ENCODE data around the gene TRIM44. TPM values are rescaled to one million over a fixed set of nuclear protein-coding genes. Genes with fewer than 3 reads are reported as not detected.

TRIM44 gene
- total RNA-seq, 1 donor from 2014 or later: 6.1 TPM

DNA sequence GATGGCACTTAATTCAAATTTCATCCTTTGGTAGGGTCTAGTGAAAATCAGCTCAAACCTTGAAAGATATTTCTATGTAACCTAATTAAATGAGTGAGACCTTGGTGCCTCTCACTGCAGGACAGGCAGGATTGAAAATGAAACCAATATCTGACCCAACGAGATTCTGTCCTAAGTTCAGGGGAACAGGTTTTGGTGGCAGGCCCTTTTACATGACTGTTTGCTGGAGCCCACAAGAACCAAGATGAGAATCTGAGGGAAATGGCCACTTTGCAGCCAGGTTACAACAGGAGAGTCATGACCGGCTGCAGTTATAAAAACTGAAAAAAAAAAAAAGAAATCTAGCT is 130.2 kb downstream of the TRIM44 start:
- no peak for TF ChIP-seq CTCF (IDR thresholded peaks at IDR 0.05)
- intact Hi-C loops (cut with DNase I): no loop called here

GRCh38 chr11:35794333-35794732 is 131.8 kb downstream of the TRIM44 start:
- DNase-seq (ENCODE audit: low spot score in 2 of 2): no peak
- Histone ChIP-seq H3K4me3 (no peak overlapping the region), H3K4me1 (no peaks in the 10 kb centered on the region), H3K9me3 (no peaks in the 10 kb centered on the region), H3K27me3 (no peaks in the 10 kb centered on the region), H3K27ac (no peak overlapping the region), H3K36me3 (no peaks in the 10 kb centered on the region)
- intact Hi-C loops (cut with DNase I): no loop called here
- TF ChIP-seq CTCF (IDR thresholded peaks at IDR 0.05): no peak

More for the DNA sequence above, 130.2 kb downstream of the TRIM44 start:
- Histone ChIP-seq H3K9me3 (no peaks in the 10 kb centered on the region), H3K4me1 (no peaks in the 10 kb centered on the region), H3K27me3 (no peaks in the 10 kb centered on the region), H3K36me3 (no peaks in the 10 kb centered on the region), H3K4me3 (no peak overlapping the region), H3K27ac (no peak overlapping the region)
- DNase-seq (ENCODE audit: low spot score in 2 of 2): no peak

GRCh38 chr11:35794850-35795249 is 132.3 kb downstream of the TRIM44 start:
- intact Hi-C loops (cut with DNase I): no loop called here
- H3K4me3 ChIP-seq: no peak overlapping the region
- H3K27ac ChIP-seq: no peak overlapping the region
- no peak for TF ChIP-seq CTCF (IDR thresholded peaks at IDR 0.05)
- H3K27me3 ChIP-seq: no peaks in the 10 kb centered on the region
- no peaks in the 10 kb centered on the region for H3K36me3 ChIP-seq
- no peaks in the 10 kb centered on the region for H3K4me1 ChIP-seq
- no peak for DNase-seq (ENCODE audit: low spot score in 2 of 2)
- H3K9me3 ChIP-seq: no peaks in the 10 kb centered on the region

GRCh38 chr11:35796562-35796961 is 134.0 kb downstream of the TRIM44 start:
- no peak for DNase-seq (ENCODE audit: low spot score in 2 of 2)
- H3K27ac ChIP-seq: no peak overlapping the region
- no peak overlapping the region for H3K4me3 ChIP-seq
- no peaks in the 10 kb centered on the region for H3K9me3 ChIP-seq
- intact Hi-C loops (cut with DNase I): no loop called here
- no peaks in the 10 kb centered on the region for H3K36me3 ChIP-seq
- no peaks in the 10 kb centered on the region for H3K27me3 ChIP-seq
- no peak for TF ChIP-seq CTCF (IDR thresholded peaks at IDR 0.05)
- H3K4me1 ChIP-seq: no peaks in the 10 kb centered on the region

GRCh38 chr11:35798423-35798822 is 135.8 kb downstream of the TRIM44 start:
- Histone ChIP-seq H3K4me1 (no peaks in the 10 kb centered on the region), H3K4me3 (no peak overlapping the region), H3K27ac (no peak overlapping the region), H3K36me3 (no peaks in the 10 kb centered on the region), H3K27me3 (no peaks in the 10 kb centered on the region), H3K9me3 (no peaks in the 10 kb centered on the region)
- intact Hi-C loops (cut with DNase I): no loop called here
- TF ChIP-seq CTCF (IDR thresholded peaks at IDR 0.05): no peak
- no peak for DNase-seq (ENCODE audit: low spot score in 2 of 2)

- Histone ChIP-seq H3K27me3 (no peaks in the 10 kb centered on the region), H3K4me3 (no peak overlapping the region), H3K27ac (no peak overlapping the region), H3K4me1 (no peaks in the 10 kb centered on the region), H3K36me3 (no peaks in the 10 kb centered on the region), H3K9me3 (no peaks in the 10 kb centered on the region)
- no peak for TF ChIP-seq CTCF (IDR thresholded peaks at IDR 0.05)
- no peak for DNase-seq (ENCODE audit: low spot score in 2 of 2)
- intact Hi-C loops (cut with DNase I): no loop called here
These were observed 136.4 kb downstream of the TRIM44 start for GRCh38 chr11:35798983-35799382.
